Endothelial cell of umbilical vein (primary cell): ENCODE data around the gene CCL14. TPM values are rescaled to one million over a fixed set of nuclear protein-coding genes. Genes with fewer than 3 reads are reported as not detected.

Experiments used
- BruUV-seq: library from RNA; stranded (reverse); fragments of 400-500 nt; replicated peaks from 2 replicates; lab custom pipeline; 2021; lab: Mats Ljungman, UMichigan
- CTCF ChIA-PET: fragments of 300-600, 350-600 bp; sonication (Branson Sonifier 250); formaldehyde crosslinking; loops from one replicate; lab custom pipeline; 2021; ENCODE audit warnings: antibody characterized with exemption, inconsistent platforms; lab: Charles Lee
- POLR2A ChIA-PET: fragments of 300-600, 350-600 bp; sonication (Branson Sonifier 250); formaldehyde crosslinking; loops from one replicate; lab custom pipeline; 2021; ENCODE audit warnings: antibody characterized with exemption, inconsistent platforms; lab: Charles Lee
- DNase-seq: peaks from one replicate; pipeline ENCODE4 v3.0.0-alpha.2; 2011; ENCODE audit warnings: low read depth, low spot score
- FAIRE-seq: peaks from 2 replicates; lab custom pipeline; 2011; peaks lifted over from hg19 to GRCh38; lab: Jason Lieb, UNC
- H2AFZ ChIP-seq: 2 replicates; pipeline ENCODE4 v1.6.0; 2012; ENCODE audit warnings: low read depth, low read length, control low read depth, inconsistent platforms
- H3K27ac ChIP-seq: 2 replicates; pipeline ENCODE4 v1.5.1; 2011; ENCODE audit warnings: low read depth, mild to moderate bottlenecking, control low read depth, low read length, moderate library complexity; ENCODE audit not compliant: insufficient read depth
- H3K27me3 ChIP-seq, 2 experiments: 2 replicates each; pipeline versions ENCODE4 v1.6.0 to v1.6.1; 2011; ENCODE audit warnings: low read length in 2 of 2, mixed read lengths in 1 of 2; ENCODE audit not compliant: control insufficient read depth in 2 of 2, insufficient read depth in 2 of 2
- H3K36me3 ChIP-seq, 2 experiments: 2 replicates in 1 of 2; 3 replicates in 1 of 2; pipeline ENCODE4 v1.5.1; 2011; ENCODE audit warnings: low read length in 2 of 2, mild to moderate bottlenecking in 1 of 2, moderate library complexity in 1 of 2; ENCODE audit not compliant: control insufficient read depth in 2 of 2, insufficient read depth in 2 of 2; ENCODE audit errors: extremely low read depth in 1 of 2
- H3K4me1 ChIP-seq: 3 replicates; pipeline ENCODE4 v1.5.1; 2011; ENCODE audit warnings: mild to moderate bottlenecking, low read length; ENCODE audit not compliant: control insufficient read depth, insufficient read depth; ENCODE audit errors: extremely low read depth
- H3K4me2 ChIP-seq: 2 replicates; pipeline ENCODE4 v1.6.1; 2011; ENCODE audit warnings: low read length, control low read depth, mixed read lengths; ENCODE audit not compliant: insufficient read depth
- H3K4me3 ChIP-seq, 3 experiments: fragments of 200-600 bp in 1 of 3; sonication (generic), shearing (Covaris generic) in 1 of 3; replicated peaks in 1 of 3; 2 replicates each; pipeline ENCODE4 v1.5.1; 2011 to 2016; ENCODE audit warnings: control low read depth in 3 of 3, low read length in 3 of 3, mild to moderate bottlenecking in 2 of 3, inconsistent platforms in 1 of 3, low read depth in 1 of 3, moderate library complexity in 1 of 3; ENCODE audit not compliant: insufficient read depth in 1 of 3
- H3K79me2 ChIP-seq: 2 replicates; pipeline ENCODE4 v1.6.0; 2012; ENCODE audit warnings: low read length, inconsistent platforms; ENCODE audit not compliant: control insufficient read depth, insufficient read depth
- H3K9ac ChIP-seq: replicated peaks from 2 replicates; pipeline ENCODE3; 2011; ENCODE audit warnings: low read length, control low read depth; ENCODE audit not compliant: insufficient read depth; ENCODE audit errors: extremely low read depth
- H3K9me1 ChIP-seq: replicated peaks from 3 replicates; pipeline ENCODE4 v1.6.0; 2011; ENCODE audit warnings: mild to moderate bottlenecking, low read length; ENCODE audit not compliant: control insufficient read depth, insufficient read depth; ENCODE audit errors: extremely low read depth
- H3K9me3 ChIP-seq: replicated peaks from 2 replicates; pipeline ENCODE4 v1.5.1; 2012; ENCODE audit warnings: low read length, inconsistent platforms; ENCODE audit not compliant: control insufficient read depth, insufficient read depth
- H4K20me1 ChIP-seq: replicated peaks from 2 replicates; pipeline ENCODE3; 2011; ENCODE audit warnings: mild to moderate bottlenecking, low read length; ENCODE audit not compliant: control insufficient read depth, insufficient read depth; ENCODE audit errors: extremely low read depth
- CTCF ChIP-seq, 2 donors: IDR thresholded peaks; 1 replicate in 1 of 2; 2 replicates in 1 of 2; pipeline ENCODE4 v1.5.1; 2011; ENCODE audit warnings: low read length in 2 of 2, mild to moderate bottlenecking in 2 of 2, moderate library complexity in 2 of 2, control low read depth in 1 of 2, inconsistent platforms in 1 of 2, low read depth in 1 of 2; ENCODE audit not compliant: insufficient read depth in 1 of 2; ENCODE audit errors: extremely low read depth in 1 of 2
- EZH2 ChIP-seq: IDR thresholded peaks from 2 replicates; pipeline ENCODE4 v1.6.1; 2012; ENCODE audit warnings: borderline replicate concordance, low read depth, mild to moderate bottlenecking, moderate library complexity, low read length, inconsistent platforms; ENCODE audit not compliant: severe bottlenecking
- FOS ChIP-seq: IDR thresholded peaks from 2 replicates; pipeline ENCODE4 v1.6.1; 2011; ENCODE audit warnings: mild to moderate bottlenecking, low read length, moderate library complexity, borderline replicate concordance; ENCODE audit not compliant: insufficient read depth
- GATA2 ChIP-seq: IDR thresholded peaks from 2 replicates; pipeline ENCODE4 v1.7.0; 2011; ENCODE audit warnings: low read depth, mild to moderate bottlenecking, moderate library complexity, mixed read lengths, low read length; ENCODE audit not compliant: insufficient read length, insufficient read depth
- JUN ChIP-seq: IDR thresholded peaks from 2 replicates; pipeline ENCODE4 v1.6.1; 2011; ENCODE audit warnings: borderline replicate concordance, low read depth; ENCODE audit not compliant: insufficient read length, insufficient read depth
- MAX ChIP-seq: IDR thresholded peaks from 2 replicates; pipeline ENCODE4 v1.6.1; 2011; ENCODE audit not compliant: insufficient read depth, insufficient read length
- MYC ChIP-seq: IDR thresholded peaks from one replicate; pipeline ENCODE4 v1.6.1; 2011; ENCODE audit warnings: mild to moderate bottlenecking, low read depth, low read length
- POLR2A ChIP-seq: IDR thresholded peaks from 2 replicates; pipeline ENCODE4 v1.6.1; 2012; ENCODE audit warnings: low read depth, mild to moderate bottlenecking, control low read depth, low read length
- POLR2AphosphoS5 ChIP-seq: IDR thresholded peaks from 2 replicates; pipeline ENCODE4 v1.6.1; 2012; ENCODE audit warnings: low read depth, mild to moderate bottlenecking, control low read depth, low read length, moderate library complexity; ENCODE audit not compliant: insufficient read depth
- dilution Hi-C: fragments of 300-500 bp; cut with MboI; formaldehyde crosslinking; loops from one replicate; pipeline ENCODE4 v1.15.0; 2019; ENCODE audit warnings: low sequenced_read_pairs; ENCODE audit not compliant: extremely low pct_ligation_motif_present
- intact Hi-C: fragments of 100-400 bp; cut with micrococcal nuclease; formaldehyde crosslinking; loops from one replicate; pipeline ENCODE4 v1.10.0; 2022
- polyA plus RNA-seq, 4 experiments: library from polyadenylated mRNA; depleted of rRNA in 3 of 4; stranded (reverse) in 3 of 4; unstranded in 1 of 4; fragments of >200 nt; gene quantifications; 2 replicates each; pipeline versions ENCODE4 v1.2.1 to v1.2.3, GENCODE V29; 2011 to 2012; ENCODE audit warnings: missing spikeins in 1 of 4
- total RNA-seq: library from RNA; stranded (reverse); gene quantifications from 2 replicates; pipeline ENCODE4 v1.2.3, GENCODE V29; 2021

The CCL14 gene
- total and polyA plus RNA-seq, 2 donors (not counting 3 experiments of a cell fraction or from before 2014, with no cell fraction given) = 21.3 to 25.8 TPM

- BruUV-seq = no TSS peak
- H3K4me2 ChIP-seq = no peak overlapping the region
- H3K9ac ChIP-seq = no peak overlapping the region
- H4K20me1 ChIP-seq = no peaks in the 10 kb centered on the region
- CTCF ChIA-PET = interaction anchor here (0.7 to 2.7 kb wide), 4 partner anchors 20 to 200 kb away, joined by 3 to 16 read pairs (median 8); no protein-coding TSS in a partner anchor
- H3K27me3 ChIP-seq = peaks cover 0 to 3% of the 10 kb centered on the region in 2 experiments
- no peak overlapping the region for H2AFZ ChIP-seq
- POLR2A ChIA-PET = interaction anchor here (0.7 kb wide), 1 partner anchor 702 kb away, joined by 3 read pairs; no protein-coding TSS in a partner anchor
- no peaks in the 10 kb centered on the region for H3K4me1 ChIP-seq
- H3K36me3 ChIP-seq = no peaks in the 10 kb centered on the region
- H3K27ac ChIP-seq = no peak overlapping the region
- TF ChIP-seq POLR2AphosphoS5 (no peak), CTCF (IDR thresholded peaks at IDR 0.05; ENCODE audit: extremely low read depth in 1 of 2, insufficient read depth in 1 of 2, low read depth in 1 of 2, low read length in 2 of 2) (no peak), FOS (no peak), GATA2 (no peak), MYC (no peak), MAX (no peak), JUN (no peak), POLR2A (no peak), EZH2 (no peak)
- H3K9me1 ChIP-seq = no peaks in the 10 kb centered on the region
- H3K79me2 ChIP-seq = no peaks in the 10 kb centered on the region
- dilution Hi-C loops = no loop called here
- no peak for FAIRE-seq
- H3K9me3 ChIP-seq = no peaks in the 10 kb centered on the region
- intact Hi-C loops = loop anchor here (10.0 kb wide), 1 partner anchor 105 kb away; no protein-coding TSS in a partner anchor
- no peak overlapping the region for H3K4me3 ChIP-seq
- no peak for DNase-seq
Observed at GRCh38 chr17:35949401-35949800, 37.1 kb downstream of the CCL14 start.
